Thyroid gland (tissue), 4 donors: ENCODE results near the gene PPP4R4. TPM values are rescaled to one million over a fixed set of nuclear protein-coding genes. Genes with fewer than 3 reads are reported as not detected.
"Not testable (repeated sequence)": the region's sequence is repeated elsewhere in the genome, so short reads cannot be mapped to it uniquely, and the experiment has no call there.

ENCODE experiments used
- DNase-seq, 2 donors: peaks; one replicate each; pipeline ENCODE4 v3.0.0-alpha.2; 2019
- H3K27ac ChIP-seq, 3 donors: fragments of 200-600 bp; sonication (generic); 1 replicate in 2 of 3; 2 replicates in 1 of 3; pipeline ENCODE4 v1.5.1; 2016 to 2019; ENCODE audit warnings: mild to moderate bottlenecking in 1 of 3, moderate library complexity in 1 of 3
- H3K27me3 ChIP-seq: fragments of 200-600 bp; sonication (generic); one replicate; pipeline ENCODE4 v1.5.1; 2019
- H3K36me3 ChIP-seq, 2 donors: fragments of 200-600 bp; sonication (generic); one replicate each; pipeline ENCODE4 v1.5.1; 2016 to 2019
- H3K4me1 ChIP-seq, 2 donors: fragments of 200-600 bp; sonication (generic); one replicate each; pipeline ENCODE4 v1.5.1; 2017 to 2019
- H3K4me3 ChIP-seq, 3 donors: fragments of 200-600 bp; sonication (generic); replicated peaks in 1 of 3; 1 replicate in 2 of 3; 2 replicates in 1 of 3; pipeline ENCODE4 v1.5.1; 2016; ENCODE audit warnings: mild to moderate bottlenecking in 1 of 3
- H3K9me3 ChIP-seq: fragments of 200-600 bp; sonication (generic); one replicate; pipeline ENCODE4 v1.5.1; 2017
- POLR2A ChIP-seq, 2 donors: fragments of 450-650 bp; IDR thresholded peaks; one replicate each; pipeline ENCODE4 v1.6.1; 2017; ENCODE audit warnings: antibody characterized with exemption in 2 of 2, mild to moderate bottlenecking in 2 of 2, moderate library complexity in 1 of 2
- WGBS, 2 donors: methylation state at CpG; one replicate each; pipeline ENCODE4 v1.1.5; 2017; 5-methylcytosine and 5-hydroxymethylcytosine counted together
- intact Hi-C: fragments of 100-400 bp; cut with DNase I; formaldehyde crosslinking; loops from one replicate; pipeline ENCODE4 v1.15.1; 2023
- total RNA-seq, 4 donors: library from RNA; depleted of rRNA; stranded (reverse); fragments of >200 nt; gene quantifications; one replicate each; pipeline ENCODE4 v1.2.3, GENCODE V29; 2016
- TF ChIP-seq, protein P1 (sequence below), 6 experiments: fragments of 200-600 bp in 3 of 6; fragments of 450-650 bp in 3 of 6; sonication (generic) in 3 of 6; IDR thresholded peaks; one replicate each; pipeline ENCODE4 v1.5.1; 2016 to 2019; ENCODE audit warnings: antibody characterized with exemption in 6 of 6, mild to moderate bottlenecking in 2 of 6, inconsistent platforms in 1 of 6, moderate library complexity in 1 of 6

Gene PPP4R4
- total RNA-seq, 4 donors from 2014 or later: 0.45 to 16.2 (median 0.92) TPM

- Histone ChIP-seq H3K27ac (no peak overlapping the region), H3K9me3 (no peaks in the 10 kb centered on the region), H3K27me3 (no peaks in the 10 kb centered on the region), H3K4me3 (no peak overlapping the region), H3K36me3 (no peaks in the 10 kb centered on the region), H3K4me1 (no peaks in the 10 kb centered on the region)
- intact Hi-C loops: no loop called here
- TF ChIP-seq, protein P1, sequence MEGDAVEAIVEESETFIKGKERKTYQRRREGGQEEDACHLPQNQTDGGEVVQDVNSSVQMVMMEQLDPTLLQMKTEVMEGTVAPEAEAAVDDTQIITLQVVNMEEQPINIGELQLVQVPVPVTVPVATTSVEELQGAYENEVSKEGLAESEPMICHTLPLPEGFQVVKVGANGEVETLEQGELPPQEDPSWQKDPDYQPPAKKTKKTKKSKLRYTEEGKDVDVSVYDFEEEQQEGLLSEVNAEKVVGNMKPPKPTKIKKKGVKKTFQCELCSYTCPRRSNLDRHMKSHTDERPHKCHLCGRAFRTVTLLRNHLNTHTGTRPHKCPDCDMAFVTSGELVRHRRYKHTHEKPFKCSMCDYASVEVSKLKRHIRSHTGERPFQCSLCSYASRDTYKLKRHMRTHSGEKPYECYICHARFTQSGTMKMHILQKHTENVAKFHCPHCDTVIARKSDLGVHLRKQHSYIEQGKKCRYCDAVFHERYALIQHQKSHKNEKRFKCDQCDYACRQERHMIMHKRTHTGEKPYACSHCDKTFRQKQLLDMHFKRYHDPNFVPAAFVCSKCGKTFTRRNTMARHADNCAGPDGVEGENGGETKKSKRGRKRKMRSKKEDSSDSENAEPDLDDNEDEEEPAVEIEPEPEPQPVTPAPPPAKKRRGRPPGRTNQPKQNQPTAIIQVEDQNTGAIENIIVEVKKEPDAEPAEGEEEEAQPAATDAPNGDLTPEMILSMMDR (IDR thresholded peaks at IDR 0.05): no peak
- no peak for TF ChIP-seq POLR2A (IDR thresholded peaks at IDR 0.05)
- DNase-seq: no peak
- 94 to 95% methylated on average over 2 of the region's 2 CpGs for WGBS, 2 donors
Observed at GRCh38 chr14:94213741-94214140, 39.6 kb downstream of the PPP4R4 start.

DNA sequence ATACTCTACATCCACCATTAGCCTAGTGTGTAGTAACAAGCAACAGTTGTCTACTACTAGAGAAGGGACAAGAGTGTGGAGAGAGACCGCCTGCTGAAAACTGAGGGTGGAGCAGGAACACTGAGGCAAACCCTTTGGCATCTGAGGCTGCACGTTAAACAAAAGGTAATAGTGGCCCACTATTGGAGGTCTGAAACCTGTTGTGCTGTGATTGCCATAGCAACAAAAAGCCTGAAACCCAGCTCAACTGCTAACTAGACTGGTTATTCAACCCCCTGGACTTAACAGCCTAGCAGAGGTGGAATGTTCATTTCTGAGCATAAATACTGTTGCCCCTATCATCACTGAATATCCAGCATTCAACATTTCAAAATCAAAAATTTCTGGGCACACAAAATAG lies 43.0 kb downstream of the PPP4R4 start:
- Histone ChIP-seq H3K9me3 (no peaks in the 10 kb centered on the region), H3K36me3 (no peaks in the 10 kb centered on the region), H3K27me3 (no peaks in the 10 kb centered on the region), H3K27ac (no peak overlapping the region), H3K4me3 (no peak overlapping the region), H3K4me1 (no peaks in the 10 kb centered on the region)
- no peak for DNase-seq
- TF ChIP-seq, protein P1 (IDR thresholded peaks at IDR 0.05): no peak
- no peak for TF ChIP-seq POLR2A (IDR thresholded peaks at IDR 0.05)
- intact Hi-C loops: no loop called here
- 61 to 63% methylated on average over 2 of the region's 2 CpGs for WGBS, 2 donors

DNA sequence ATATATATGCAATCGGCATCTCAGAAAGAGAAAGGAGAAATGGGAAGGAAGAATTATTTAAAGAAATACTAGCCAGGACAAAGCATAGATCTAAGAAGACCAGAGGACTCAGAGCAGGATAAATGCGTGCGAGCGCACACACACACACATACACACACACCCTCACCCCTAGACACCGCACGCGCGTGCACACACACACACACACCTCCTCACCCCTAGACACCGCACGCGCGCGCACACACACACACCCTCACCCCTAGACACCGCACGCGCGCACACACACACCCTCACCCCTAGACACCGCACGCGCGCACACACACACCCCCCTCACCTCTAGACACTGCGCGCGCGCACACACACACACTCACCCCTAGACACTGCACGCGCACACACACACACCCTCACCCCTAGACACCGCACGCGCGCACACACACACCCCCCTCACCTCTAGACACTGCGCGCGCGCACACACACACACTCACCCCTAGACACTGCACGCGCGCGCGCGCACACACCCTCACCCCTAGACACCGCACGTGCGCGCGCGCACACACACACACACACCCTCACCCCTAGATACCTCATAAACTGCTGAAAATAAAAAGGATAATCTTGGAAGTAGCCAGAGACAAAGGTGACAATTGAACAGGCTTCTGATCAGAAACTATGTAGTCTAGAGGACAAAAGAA lies 44.2 kb downstream of the PPP4R4 start:
- H3K27ac ChIP-seq, H3K27me3 ChIP-seq, intact Hi-C loops, H3K4me1 ChIP-seq, H3K9me3 ChIP-seq, H3K4me3 ChIP-seq, DNase-seq, H3K36me3 ChIP-seq: not testable (repeated sequence)
- WGBS, 2 donors: 79 to 87% methylated on average over 46 to 47 of the region's 47 CpGs

DNA sequence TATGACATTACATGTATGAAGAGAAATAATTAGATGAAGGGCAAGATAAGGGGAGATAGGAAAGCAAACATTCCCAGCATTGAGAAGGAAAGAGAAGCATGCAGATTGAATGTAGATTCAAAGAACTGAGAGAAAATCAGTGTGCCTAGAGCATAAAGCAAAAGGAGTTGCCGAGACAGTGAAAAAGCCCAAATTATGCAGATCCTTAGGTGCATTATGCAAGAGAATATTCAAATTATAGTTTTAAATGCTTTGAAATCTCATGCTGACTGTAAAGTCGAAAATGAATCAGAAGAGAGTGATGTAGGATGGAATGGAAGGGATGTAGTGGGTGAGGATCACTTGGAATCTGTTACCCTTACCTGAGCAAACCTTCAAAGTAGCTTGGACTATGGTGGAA lies 49.9 kb downstream of the PPP4R4 start:
- H3K36me3 ChIP-seq: no peaks in the 10 kb centered on the region
- intact Hi-C loops: no loop called here
- H3K9me3 ChIP-seq: no peaks in the 10 kb centered on the region
- H3K4me1 ChIP-seq: no peaks in the 10 kb centered on the region
- no peak overlapping the region for H3K27ac ChIP-seq
- no peaks in the 10 kb centered on the region for H3K27me3 ChIP-seq
- no peak overlapping the region for H3K4me3 ChIP-seq
- DNase-seq: no peak
- 83 to 84% methylated on average over 2 of the region's 2 CpGs for WGBS, 2 donors
- TF ChIP-seq, protein P1 (IDR thresholded peaks at IDR 0.05): no peak
- TF ChIP-seq POLR2A (IDR thresholded peaks at IDR 0.05): no peak

GRCh38 chr14:94225460-94226378 lies 51.6 kb downstream of the PPP4R4 start:
- intact Hi-C loops: no loop called here
- Histone ChIP-seq H3K4me1 (no peaks in the 10 kb centered on the region), H3K4me3 (no peak overlapping the region), H3K9me3 (no peaks in the 10 kb centered on the region), H3K27ac (no peak overlapping the region), H3K36me3 (no peaks in the 10 kb centered on the region), H3K27me3 (no peaks in the 10 kb centered on the region)
- WGBS, 2 donors: 66 to 69% methylated on average over 2 of the region's 2 CpGs
- DNase-seq: no peak
- TF ChIP-seq, protein P1 (IDR thresholded peaks at IDR 0.05): no peak
- TF ChIP-seq POLR2A (IDR thresholded peaks at IDR 0.05): no peak
